Stimulated activated CD4-positive, alpha-beta T cell treated with anti-CD3 and anti-CD28 coated beads, Interleukin-4, amount 100 ng/mL, for 24 hours (primary cell): Measurements from ENCODE around the gene SURF2.
"Not testable (repeated sequence)": the region's sequence is repeated elsewhere in the genome, so short reads cannot be mapped to it uniquely, and the experiment has no call there.

Experiments used
- DNase-seq: peaks from one replicate; pipeline ENCODE4 v3.0.0-alpha.2; 2020

SURF2 gene

GRCh38 chr9:133359399-133360175, 3.2 kb downstream of the SURF2 start:
- DNase-seq, result peak; percentile 38

- DNase-seq, result no peak
Measured at GRCh38 chr9:133360400-133361393, 4.3 kb downstream of the SURF2 start.

GRCh38 chr9:133361507-133362092, 5.2 kb downstream of the SURF2 start:
- DNase-seq, result no peak

GRCh38 chr9:133362359-133363044, 6.2 kb downstream of the SURF2 start:
- no peak for DNase-seq

- DNase-seq, result no peak
Measured at GRCh38 chr9:133366435-133366834, 10.1 kb downstream of the SURF2 start.

- DNase-seq, result no peak
Measured at GRCh38 chr9:133367221-133367620, 10.9 kb downstream of the SURF2 start.

GRCh38 chr9:133367778-133368177, 11.4 kb downstream of the SURF2 start:
- no peak for DNase-seq

GRCh38 chr9:133368249-133368881, 12.0 kb downstream of the SURF2 start:
- no peak for DNase-seq

GRCh38 chr9:133369422-133369821, 13.1 kb downstream of the SURF2 start:
- DNase-seq, result no peak

- peak; percentile 51 for DNase-seq
Measured at GRCh38 chr9:133369933-133370332, 13.6 kb downstream of the SURF2 start.

GRCh38 chr9:133370685-133371084, 14.3 kb downstream of the SURF2 start:
- DNase-seq, result peak; percentile 36

GRCh38 chr9:133371261-133371711, 14.9 kb downstream of the SURF2 start:
- DNase-seq, result peak; percentile 87

- DNase-seq, result no peak
Measured at GRCh38 chr9:133372144-133372543, 15.8 kb downstream of the SURF2 start.

- DNase-seq, result peak; percentile 21
Measured at GRCh38 chr9:133374612-133375115, 18.3 kb downstream of the SURF2 start.

GRCh38 chr9:133375116-133375723, 18.9 kb downstream of the SURF2 start:
- DNase-seq, result peak; percentile 17

- peak; percentile 94 for DNase-seq
Measured at GRCh38 chr9:133375724-133376654, 19.6 kb downstream of the SURF2 start, which contains the start of the genes STKLD1 and SURF4. TSS of gene STKLD1 (plus strand) at chr9:133376366. CDS start at chr9:133376474, 108 bp downstream. TSS of gene SURF4 (minus strand) at chr9:133376060. CDS start at chr9:133375969, 91 bp downstream.

GRCh38 chr9:133377280-133377679, 20.9 kb downstream of the SURF2 start:
- DNase-seq, result not testable (repeated sequence)

GRCh38 chr9:133377721-133378216, 21.4 kb downstream of the SURF2 start:
- no peak for DNase-seq

GRCh38 chr9:133378408-133378962, 22.1 kb downstream of the SURF2 start:
- no peak for DNase-seq
